T-helper 2 cell treated with Interferon-gamma antibody and Interleukin-4, amounts not matched to agents 5 μg/mL and 100 μg/mL, for 36 hours (primary cell): Measurements from ENCODE around the gene PSMB11.
A peak's percentile ranks its signal among the peaks of the same experiment; 100 is the strongest.

ENCODE experiments used
- DNase-seq: peaks from one replicate; pipeline ENCODE4 v3.0.0; 2021; ENCODE audit warnings: low spot score
- H3K27ac Mint-ChIP-seq: one replicate; pipeline ENCODE4 v1.8.0; 2021; ENCODE audit warnings: mild to moderate bottlenecking, mixed read lengths
- H3K27me3 Mint-ChIP-seq: one replicate; pipeline ENCODE4 v1.8.0; 2021; ENCODE audit warnings: low read depth, mixed read lengths
- H3K36me3 Mint-ChIP-seq: one replicate; pipeline ENCODE4 v1.8.0; 2021; ENCODE audit warnings: low read depth, mixed read lengths
- H3K4me1 Mint-ChIP-seq: one replicate; pipeline ENCODE4 v1.8.0; 2021; ENCODE audit warnings: low read depth, mixed read lengths
- H3K4me3 Mint-ChIP-seq: one replicate; pipeline ENCODE4 v1.8.0; 2022; ENCODE audit warnings: mild to moderate bottlenecking, moderate library complexity, mixed read lengths
- H3K9me3 Mint-ChIP-seq: one replicate; pipeline ENCODE4 v1.8.0; 2021; ENCODE audit warnings: mixed read lengths

The PSMB11 gene

DNA sequence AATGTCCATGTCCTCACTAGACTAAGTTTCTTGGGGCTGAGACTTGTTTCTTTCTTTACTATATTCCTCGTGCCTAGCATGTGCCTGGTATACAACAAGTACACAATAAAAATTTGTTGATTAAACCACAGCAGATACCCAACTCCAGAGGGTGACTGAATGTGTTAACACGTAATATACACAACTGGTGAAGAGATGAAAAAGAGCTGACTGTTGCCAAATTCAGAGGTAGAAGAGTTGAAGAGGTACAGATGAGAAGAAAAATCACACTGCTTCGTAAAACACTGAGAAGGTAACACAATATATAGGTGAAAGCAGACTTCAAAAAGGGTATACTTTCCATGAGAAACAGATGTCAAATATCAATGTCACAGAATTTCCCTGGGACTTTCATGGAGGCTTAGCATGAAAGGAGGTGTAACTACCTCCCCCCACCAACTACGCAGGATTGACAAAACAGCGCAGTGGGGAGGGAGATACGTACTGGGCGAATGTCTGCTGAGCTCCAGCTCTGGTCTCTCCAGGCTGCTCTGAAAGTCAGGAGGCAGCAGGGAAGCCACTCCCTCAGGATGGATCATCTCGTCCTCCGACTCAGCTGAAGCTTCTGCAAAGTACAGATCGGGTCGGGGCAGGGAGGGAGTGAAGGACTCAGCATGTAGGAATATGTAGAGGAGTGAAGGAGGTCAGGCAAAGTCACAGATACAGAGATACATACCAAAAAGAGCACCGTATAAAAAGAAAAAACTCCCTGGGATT lies 47.7 kb downstream of the PSMB11 start:
- H3K4me3 Mint-ChIP-seq: no peak overlapping the region

DNA sequence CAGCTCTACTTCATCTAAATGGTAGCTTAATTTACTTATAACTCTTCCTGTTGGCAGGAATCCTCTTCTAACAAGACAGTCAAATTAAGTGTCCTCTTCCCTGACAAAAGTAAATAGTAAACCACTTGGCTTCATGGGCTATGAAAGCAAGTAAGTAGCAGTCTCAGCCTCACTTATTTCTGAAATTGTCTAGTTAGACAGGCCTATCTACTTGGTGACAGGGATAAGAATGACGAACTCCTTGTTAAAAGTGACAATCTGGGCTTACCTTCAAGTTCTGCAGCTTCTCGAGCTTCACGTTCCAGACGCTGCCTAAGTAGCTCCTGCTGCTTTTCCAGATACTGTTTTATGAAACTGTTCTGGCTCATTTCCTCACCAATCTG lies 48.2 kb downstream of the PSMB11 start:
- H3K36me3 Mint-ChIP-seq: peaks cover 49% of the 10 kb centered on the region
- H3K4me3 Mint-ChIP-seq: no peak overlapping the region
- no peak for DNase-seq
- H3K9me3 Mint-ChIP-seq: no peaks in the 10 kb centered on the region
- no peaks in the 10 kb centered on the region for H3K27me3 Mint-ChIP-seq
- H3K27ac Mint-ChIP-seq: no peak overlapping the region
- H3K4me1 Mint-ChIP-seq: peaks cover 17% of the 10 kb centered on the region

More for the DNA sequence above, 47.7 kb downstream of the PSMB11 start:
- Mint-ChIP-seq H3K36me3 (peaks cover 53% of the 10 kb centered on the region), H3K27me3 (no peaks in the 10 kb centered on the region), H3K27ac (no peak overlapping the region), H3K4me1 (peaks cover 19% of the 10 kb centered on the region), H3K9me3 (no peaks in the 10 kb centered on the region)
- no peak for DNase-seq

DNA sequence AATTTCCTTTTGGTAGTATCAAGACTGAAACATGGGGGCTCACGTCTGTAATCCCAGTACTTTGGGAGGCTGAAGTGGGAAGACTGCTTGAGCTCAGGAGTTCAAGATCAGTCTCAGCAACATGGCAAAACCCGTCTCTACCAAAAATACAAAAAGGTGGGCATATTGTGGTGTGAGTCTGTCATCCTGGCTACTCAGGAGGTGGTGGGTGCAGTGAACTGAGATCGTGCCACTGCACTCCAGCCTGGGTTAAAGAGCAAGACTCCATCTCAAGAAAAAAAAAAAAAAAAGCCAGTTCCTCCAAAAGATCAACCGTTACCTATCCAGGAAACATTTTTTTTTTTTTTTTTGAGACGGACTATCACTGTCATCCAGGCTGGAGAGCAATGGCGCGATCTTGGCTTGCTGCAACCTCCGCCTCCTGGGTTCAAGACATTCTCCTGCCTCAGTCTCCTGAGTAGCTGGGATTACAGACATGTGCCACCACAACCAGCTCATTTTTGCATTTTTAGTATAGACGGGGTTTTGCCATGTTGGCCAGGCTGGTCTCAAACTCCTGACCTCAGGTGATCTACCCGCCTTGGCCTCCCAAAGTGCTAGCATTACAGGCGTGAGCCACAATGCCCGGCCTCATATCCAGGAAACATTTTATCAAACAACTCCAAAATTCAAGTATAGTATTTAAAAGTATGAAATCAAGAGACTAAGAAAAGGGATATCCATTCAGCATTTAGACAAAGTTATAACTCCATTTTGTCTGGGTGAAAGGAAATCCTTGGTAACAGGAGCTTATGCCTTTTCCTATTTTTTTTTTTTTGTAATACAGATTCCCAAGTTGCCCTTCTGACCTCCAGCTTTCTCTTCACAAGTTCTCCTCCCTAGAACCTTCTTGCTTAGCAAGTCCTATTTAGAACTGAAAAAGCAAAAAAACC lies 49.5 kb downstream of the PSMB11 start:
- H3K27ac Mint-ChIP-seq: no peak overlapping the region
- H3K4me1 Mint-ChIP-seq: peaks cover 19% of the 10 kb centered on the region
- H3K36me3 Mint-ChIP-seq: peaks cover 43% of the 10 kb centered on the region
- H3K9me3 Mint-ChIP-seq: no peaks in the 10 kb centered on the region
- DNase-seq: no peak
- H3K27me3 Mint-ChIP-seq: no peaks in the 10 kb centered on the region
- H3K4me3 Mint-ChIP-seq: no peak overlapping the region

DNA sequence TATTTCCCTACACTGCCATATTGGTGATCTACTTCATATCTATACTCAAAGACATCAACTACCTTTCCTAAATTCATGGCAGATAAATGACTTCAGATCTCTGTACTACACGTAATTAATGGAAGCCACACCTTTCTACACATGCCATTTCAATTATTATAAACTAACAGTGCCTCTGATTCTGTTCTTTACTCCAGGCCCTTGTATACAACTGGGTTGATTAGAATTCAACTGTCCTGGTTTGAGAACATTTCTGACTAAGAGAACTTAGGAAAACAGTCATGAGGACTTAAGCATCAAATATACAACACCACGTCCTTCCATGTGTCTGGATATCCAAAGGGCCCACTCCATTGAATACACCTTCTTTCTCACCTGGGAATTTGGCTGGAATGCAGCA lies 51.1 kb downstream of the PSMB11 start:
- no peaks in the 10 kb centered on the region for H3K27me3 Mint-ChIP-seq

DNA sequence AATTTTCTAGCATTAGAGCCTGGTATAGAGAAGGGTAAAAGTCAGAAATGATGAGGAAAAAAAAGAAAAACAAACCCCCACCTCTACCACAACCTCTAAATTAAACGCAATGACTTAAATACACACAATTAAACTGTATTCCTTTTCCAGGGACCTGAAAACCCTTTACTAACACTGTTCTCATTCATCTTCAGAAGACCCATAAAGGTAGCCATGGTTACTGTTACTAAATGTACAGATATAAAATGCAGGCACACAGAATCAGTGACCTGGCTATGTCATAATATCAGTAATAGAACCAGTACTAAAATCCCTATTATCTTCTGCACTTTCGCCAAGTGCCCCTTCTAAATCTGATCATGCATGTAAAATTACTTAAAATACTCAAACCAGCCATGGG lies 51.5 kb downstream of the PSMB11 start:
- Mint-ChIP-seq H3K4me1 (peaks cover 28% of the 10 kb centered on the region), H3K36me3 (peaks cover 41% of the 10 kb centered on the region), H3K4me3 (no peak overlapping the region), H3K27ac (no peak overlapping the region), H3K27me3 (no peaks in the 10 kb centered on the region), H3K9me3 (no peaks in the 10 kb centered on the region)
- no peak for DNase-seq

More for the DNA sequence above, 51.1 kb downstream of the PSMB11 start:
- Mint-ChIP-seq H3K27ac (peak overlapping the region; percentile 31), H3K4me3 (no peak overlapping the region), H3K36me3 (peaks cover 43% of the 10 kb centered on the region), H3K4me1 (peaks cover 28% of the 10 kb centered on the region), H3K9me3 (no peaks in the 10 kb centered on the region)
- DNase-seq: no peak
